ENCODE data around the gene PPARA.

DNA sequence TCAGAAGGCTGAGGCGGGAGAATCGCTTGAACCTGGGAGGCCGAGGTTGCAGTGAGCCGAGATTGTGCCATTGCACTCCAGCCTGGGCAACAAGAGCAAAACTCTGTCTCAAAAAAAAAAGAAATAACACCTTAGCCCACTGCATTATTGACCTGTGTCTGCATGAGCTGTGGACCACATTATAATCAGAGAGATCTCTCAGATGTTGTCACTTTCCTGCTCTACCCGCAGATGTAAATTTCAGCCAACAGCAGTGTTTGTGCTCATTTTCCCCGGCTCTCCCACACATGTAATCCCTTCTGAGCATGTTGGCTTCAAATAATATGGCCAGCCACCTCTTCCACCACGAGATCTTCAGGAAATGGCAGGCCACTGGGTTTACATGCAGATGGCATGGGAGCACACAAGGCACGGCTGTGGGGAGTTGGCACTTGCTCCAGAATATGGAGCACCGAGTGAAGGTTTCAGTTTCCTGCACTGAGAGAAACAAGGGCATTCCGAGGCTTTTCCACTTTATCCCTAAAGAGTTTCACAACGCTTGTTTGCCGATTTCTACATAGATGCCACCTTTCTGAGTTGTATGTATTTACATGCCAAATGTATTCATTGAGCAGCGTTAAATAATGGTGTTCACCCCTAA, 80.1 kb downstream of the PPARA start:
- no peak for TF ChIP-seq EZH2 (IDR thresholded peaks at IDR 0.05; ENCODE audit: low read depth, unreplicated experiment)
- TF ChIP-seq EZH2phosphoT487 (IDR thresholded peaks at IDR 0.05; ENCODE audit: unreplicated experiment), result no peak
- TF ChIP-seq, protein P1, sequence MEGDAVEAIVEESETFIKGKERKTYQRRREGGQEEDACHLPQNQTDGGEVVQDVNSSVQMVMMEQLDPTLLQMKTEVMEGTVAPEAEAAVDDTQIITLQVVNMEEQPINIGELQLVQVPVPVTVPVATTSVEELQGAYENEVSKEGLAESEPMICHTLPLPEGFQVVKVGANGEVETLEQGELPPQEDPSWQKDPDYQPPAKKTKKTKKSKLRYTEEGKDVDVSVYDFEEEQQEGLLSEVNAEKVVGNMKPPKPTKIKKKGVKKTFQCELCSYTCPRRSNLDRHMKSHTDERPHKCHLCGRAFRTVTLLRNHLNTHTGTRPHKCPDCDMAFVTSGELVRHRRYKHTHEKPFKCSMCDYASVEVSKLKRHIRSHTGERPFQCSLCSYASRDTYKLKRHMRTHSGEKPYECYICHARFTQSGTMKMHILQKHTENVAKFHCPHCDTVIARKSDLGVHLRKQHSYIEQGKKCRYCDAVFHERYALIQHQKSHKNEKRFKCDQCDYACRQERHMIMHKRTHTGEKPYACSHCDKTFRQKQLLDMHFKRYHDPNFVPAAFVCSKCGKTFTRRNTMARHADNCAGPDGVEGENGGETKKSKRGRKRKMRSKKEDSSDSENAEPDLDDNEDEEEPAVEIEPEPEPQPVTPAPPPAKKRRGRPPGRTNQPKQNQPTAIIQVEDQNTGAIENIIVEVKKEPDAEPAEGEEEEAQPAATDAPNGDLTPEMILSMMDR (conservative IDR thresholded peaks at IDR 0.05; ENCODE audit: low read depth in 2 of 2), result no peak
- no peak for TF ChIP-seq JUNB (IDR thresholded peaks at IDR 0.05; ENCODE audit: unreplicated experiment)
- TF ChIP-seq, protein P2, sequence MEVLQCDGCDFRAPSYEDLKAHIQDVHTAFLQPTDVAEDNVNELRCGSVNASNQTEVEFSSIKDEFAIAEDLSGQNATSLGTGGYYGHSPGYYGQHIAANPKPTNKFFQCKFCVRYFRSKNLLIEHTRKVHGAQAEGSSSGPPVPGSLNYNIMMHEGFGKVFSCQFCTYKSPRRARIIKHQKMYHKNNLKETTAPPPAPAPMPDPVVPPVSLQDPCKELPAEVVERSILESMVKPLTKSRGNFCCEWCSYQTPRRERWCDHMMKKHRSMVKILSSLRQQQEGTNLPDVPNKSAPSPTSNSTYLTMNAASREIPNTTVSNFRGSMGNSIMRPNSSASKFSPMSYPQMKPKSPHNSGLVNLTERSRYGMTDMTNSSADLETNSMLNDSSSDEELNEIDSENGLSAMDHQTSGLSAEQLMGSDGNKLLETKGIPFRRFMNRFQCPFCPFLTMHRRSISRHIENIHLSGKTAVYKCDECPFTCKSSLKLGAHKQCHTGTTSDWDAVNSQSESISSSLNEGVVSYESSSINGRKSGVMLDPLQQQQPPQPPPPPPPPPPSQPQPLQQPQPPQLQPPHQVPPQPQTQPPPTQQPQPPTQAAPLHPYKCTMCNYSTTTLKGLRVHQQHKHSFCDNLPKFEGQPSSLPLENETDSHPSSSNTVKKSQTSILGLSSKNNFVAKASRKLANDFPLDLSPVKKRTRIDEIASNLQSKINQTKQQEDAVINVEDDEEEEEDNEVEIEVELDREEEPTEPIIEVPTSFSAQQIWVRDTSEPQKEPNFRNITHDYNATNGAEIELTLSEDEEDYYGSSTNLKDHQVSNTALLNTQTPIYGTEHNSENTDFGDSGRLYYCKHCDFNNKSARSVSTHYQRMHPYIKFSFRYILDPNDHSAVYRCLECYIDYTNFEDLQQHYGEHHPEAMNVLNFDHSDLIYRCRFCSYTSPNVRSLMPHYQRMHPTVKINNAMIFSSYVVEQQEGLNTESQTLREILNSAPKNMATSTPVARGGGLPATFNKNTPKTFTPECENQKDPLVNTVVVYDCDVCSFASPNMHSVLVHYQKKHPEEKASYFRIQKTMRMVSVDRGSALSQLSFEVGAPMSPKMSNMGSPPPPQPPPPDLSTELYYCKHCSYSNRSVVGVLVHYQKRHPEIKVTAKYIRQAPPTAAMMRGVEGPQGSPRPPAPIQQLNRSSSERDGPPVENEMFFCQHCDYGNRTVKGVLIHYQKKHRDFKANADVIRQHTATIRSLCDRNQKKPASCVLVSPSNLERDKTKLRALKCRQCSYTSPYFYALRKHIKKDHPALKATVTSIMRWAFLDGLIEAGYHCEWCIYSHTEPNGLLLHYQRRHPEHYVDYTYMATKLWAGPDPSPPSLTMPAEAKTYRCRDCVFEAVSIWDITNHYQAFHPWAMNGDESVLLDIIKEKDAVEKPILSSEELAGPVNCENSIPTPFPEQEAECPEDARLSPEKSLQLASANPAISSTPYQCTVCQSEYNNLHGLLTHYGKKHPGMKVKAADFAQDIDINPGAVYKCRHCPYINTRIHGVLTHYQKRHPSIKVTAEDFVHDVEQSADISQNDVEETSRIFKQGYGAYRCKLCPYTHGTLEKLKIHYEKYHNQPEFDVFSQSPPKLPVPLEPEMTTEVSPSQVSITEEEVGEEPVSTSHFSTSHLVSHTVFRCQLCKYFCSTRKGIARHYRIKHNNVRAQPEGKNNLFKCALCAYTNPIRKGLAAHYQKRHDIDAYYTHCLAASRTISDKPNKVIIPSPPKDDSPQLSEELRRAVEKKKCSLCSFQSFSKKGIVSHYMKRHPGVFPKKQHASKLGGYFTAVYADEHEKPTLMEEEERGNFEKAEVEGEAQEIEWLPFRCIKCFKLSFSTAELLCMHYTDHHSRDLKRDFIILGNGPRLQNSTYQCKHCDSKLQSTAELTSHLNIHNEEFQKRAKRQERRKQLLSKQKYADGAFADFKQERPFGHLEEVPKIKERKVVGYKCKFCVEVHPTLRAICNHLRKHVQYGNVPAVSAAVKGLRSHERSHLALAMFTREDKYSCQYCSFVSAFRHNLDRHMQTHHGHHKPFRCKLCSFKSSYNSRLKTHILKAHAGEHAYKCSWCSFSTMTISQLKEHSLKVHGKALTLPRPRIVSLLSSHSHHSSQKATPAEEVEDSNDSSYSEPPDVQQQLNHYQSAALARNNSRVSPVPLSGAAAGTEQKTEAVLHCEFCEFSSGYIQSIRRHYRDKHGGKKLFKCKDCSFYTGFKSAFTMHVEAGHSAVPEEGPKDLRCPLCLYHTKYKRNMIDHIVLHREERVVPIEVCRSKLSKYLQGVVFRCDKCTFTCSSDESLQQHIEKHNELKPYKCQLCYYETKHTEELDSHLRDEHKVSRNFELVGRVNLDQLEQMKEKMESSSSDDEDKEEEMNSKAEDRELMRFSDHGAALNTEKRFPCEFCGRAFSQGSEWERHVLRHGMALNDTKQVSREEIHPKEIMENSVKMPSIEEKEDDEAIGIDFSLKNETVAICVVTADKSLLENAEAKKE (CRISPR knock-in tag; IDR thresholded peaks at IDR 0.05), result no peak
- TF ChIP-seq CREB1 (CRISPR knock-in tag; IDR thresholded peaks at IDR 0.05; ENCODE audit: low read depth), result no peak

All from GM23338 (cell line).